Ovary (tissue), 10 donors: ENCODE measurements around the gene RSPH1. TPM values are rescaled to one million over a fixed set of nuclear protein-coding genes. Genes with fewer than 3 reads are reported as not detected.

Experiments
- DNase-seq, 5 donors: peaks; one replicate each; pipeline ENCODE4 v3.0.0-alpha.2; 2019 to 2020
- H3K27ac ChIP-seq, 2 donors: fragments of 200-600 bp; one replicate each; pipeline versions ENCODE4 v1.5.1 to v1.8.0; 2019 to 2022
- H3K27me3 ChIP-seq: fragments of 200-600 bp; one replicate; pipeline ENCODE4 v1.8.0; 2022
- H3K36me3 ChIP-seq: fragments of 200-600 bp; sonication (generic); one replicate; pipeline ENCODE4 v1.5.1; 2019
- H3K4me1 ChIP-seq: one replicate; pipeline ENCODE4 v1.8.1; 2013; ENCODE audit warnings: mild to moderate bottlenecking, moderate library complexity; ENCODE audit not compliant: insufficient read depth
- H3K4me3 ChIP-seq: fragments of 200-600 bp; sonication (generic); one replicate; pipeline ENCODE4 v1.5.1; 2017
- H3K9me3 ChIP-seq, 2 donors: fragments of 200-600 bp in 1 of 2; sonication (generic) in 1 of 2; one replicate each; pipeline versions ENCODE4 v1.5.1 to v1.8.1; 2013 to 2019; ENCODE audit warnings: mild to moderate bottlenecking in 1 of 2, moderate library complexity in 1 of 2
- EP300 ChIP-seq: sonication (generic); formaldehyde crosslinking; IDR thresholded peaks from one replicate; pipeline ENCODE4 v1.6.1; 2017; ENCODE audit warnings: antibody characterized with exemption
- POLR2A ChIP-seq: fragments of 450-650 bp; IDR thresholded peaks from one replicate; pipeline ENCODE4 v1.6.1; 2017; ENCODE audit warnings: antibody characterized with exemption, mild to moderate bottlenecking, moderate library complexity
- WGBS, 3 donors: extraction: QIAGEN DNeasy Blood & Tissue Kit in 1 of 3; methylation state at CpG; one replicate each; pipeline versions ENCODE4 v1.1.5 to v1.1.7; 2013 to 2017; 5-methylcytosine and 5-hydroxymethylcytosine counted together
- intact Hi-C, 4 donors: fragments of 100-400 bp; cut with DNase I; formaldehyde crosslinking; loops; one replicate each; pipeline versions ENCODE4 v1.11.0 to v1.15.1; 2022 to 2023
- long read RNA-seq, 3 donors: library from polyadenylated mRNA in 2 of 3; unstranded in 2 of 3; transcript quantifications; one replicate each; pipeline ENCODE4 v2.0.0 and lab custom pipeline, GENCODE V29; 2021 to 2026
- polyA plus RNA-seq, 2 donors: library from polyadenylated mRNA; stranded (reverse); fragments of 200-250 nt in 1 of 2; fragments of 350-450 nt in 1 of 2; fragmentation: Illumina TruSeq in 1 of 2; extraction: RNeasy Lipid Tissue Mini Kit (QIAGEN cat#74804) in 1 of 2; gene quantifications; one replicate each; pipeline ENCODE4 v1.2.3, GENCODE V29; 2013 to 2014
- total RNA-seq, 7 donors: library from RNA; depleted of rRNA in 2 of 7; stranded (reverse); fragments of >200 nt in 2 of 7; fragmentation: NEBNext Ultra II Directional in 3 of 7; extraction: Animal tissue kit (Norgen Biotek cat#: 25700) in 3 of 7; gene quantifications; one replicate each; pipeline versions ENCODE4 v1.1.0 to v1.2.4, GENCODE V29; 2016 to 2023
- TF ChIP-seq, protein P1 (sequence below), 3 donors: fragments of 450-650 bp in 2 of 3; fragments of 200-600 bp in 1 of 3; IDR thresholded peaks; one replicate each; pipeline versions ENCODE4 v1.5.1 to v1.8.0; 2016 to 2022; ENCODE audit warnings: antibody characterized with exemption in 3 of 3, mild to moderate bottlenecking in 1 of 3
- donor health status: DM: no; HTN: no; CAD: no; lungs with moderate emphysema.
- donor health status: DM: no; HTN: no; CAD: no.
- donor health status: Bipolar disorder and iron deficiency.
- donor health status: DM: yes; HTN: yes; CAD: no.
- donor health status: DM: no; HTN: no; CAD: no.
- donor health status: DM: yes; HTN: yes; CAD: no.

Gene RSPH1
- total RNA-seq = 10 to 100 TPM in 1 of 7 donors, 1 to 10 TPM in 5, under 1 TPM in 1; 0.76 to 37.5 (median 2.6) TPM
- polyA plus RNA-seq = 1 to 10 TPM; 1.1 to 2.5 TPM
- long read RNA-seq, donor 1, partial matches to known transcripts = 0 of 3 reads
- long read RNA-seq, donor 1, other reads (novel, unspliced or antisense) = 3 of 3 reads
- long read RNA-seq, donor 2, transcript RSPH1-201 (9 exons, 1,430 nt) = major isoform, 5 of 5 reads
- long read RNA-seq, donor 2, partial matches to known transcripts = 0 of 5 reads
- long read RNA-seq, donor 2, other reads (novel, unspliced or antisense) = 0 of 5 reads
- long read RNA-seq, donor 3, transcript RSPH1-201 (9 exons, 1,430 nt) = major isoform, 5 of 7 reads
- long read RNA-seq, donor 3, partial matches to known transcripts = 0 of 7 reads
- long read RNA-seq, donor 3, other reads (novel, unspliced or antisense) = 2 of 7 reads

DNA sequence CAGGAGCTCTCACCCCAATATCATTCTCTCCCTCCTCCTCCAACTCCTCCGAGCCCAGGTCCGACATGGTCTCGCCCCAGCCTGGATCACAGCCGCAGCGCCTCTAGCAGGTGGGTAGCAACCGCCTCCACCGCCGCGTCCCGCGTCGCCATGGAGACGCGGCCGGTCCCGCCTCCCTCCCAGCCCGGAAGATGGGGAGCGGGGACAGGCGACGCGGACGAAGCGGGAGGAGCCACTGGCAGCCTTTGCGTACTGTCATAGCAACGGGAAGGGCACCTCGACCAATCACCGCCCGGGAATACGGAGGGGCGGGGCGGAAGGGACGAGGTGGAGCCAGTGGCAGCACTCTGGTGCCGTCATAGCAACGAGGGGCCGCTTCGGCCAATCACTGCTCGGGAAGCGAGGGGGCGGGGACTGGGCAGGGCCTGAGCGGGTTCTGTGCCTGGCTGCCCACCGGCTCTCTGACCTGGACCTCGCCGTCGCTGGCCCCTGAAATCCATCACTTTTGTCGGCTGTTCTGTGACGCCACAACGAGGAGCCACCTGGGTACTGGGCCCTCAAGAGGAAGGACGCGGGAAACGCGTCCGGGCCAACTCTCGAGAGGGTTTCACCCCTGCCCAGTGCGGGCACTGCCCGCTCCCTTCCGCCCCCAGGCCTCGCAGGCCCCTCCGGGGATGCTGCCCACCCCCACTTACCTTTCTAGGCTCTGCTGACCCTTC, at the start of gene RSPH1:
RSPH1 (minus strand) TSS at position 105 of the 719 bp plus-strand sequence; CDS start at position 67, 38 bp downstream.
- 0% methylated on average over 50 to 58 of the region's 58 CpGs for WGBS, 3 donors
- Histone ChIP-seq H3K36me3 (no peaks in the 10 kb centered on the region), H3K27ac (peak within 1 kb of the TSS; percentile 66 to 86), H3K4me3 (peak within 1 kb of the TSS; percentile 60), H3K4me1 (peaks cover 4% of the 10 kb centered on the region), H3K27me3 (no peaks in the 10 kb centered on the region), H3K9me3 (no peaks in the 10 kb centered on the region)
- TF ChIP-seq, protein P1, sequence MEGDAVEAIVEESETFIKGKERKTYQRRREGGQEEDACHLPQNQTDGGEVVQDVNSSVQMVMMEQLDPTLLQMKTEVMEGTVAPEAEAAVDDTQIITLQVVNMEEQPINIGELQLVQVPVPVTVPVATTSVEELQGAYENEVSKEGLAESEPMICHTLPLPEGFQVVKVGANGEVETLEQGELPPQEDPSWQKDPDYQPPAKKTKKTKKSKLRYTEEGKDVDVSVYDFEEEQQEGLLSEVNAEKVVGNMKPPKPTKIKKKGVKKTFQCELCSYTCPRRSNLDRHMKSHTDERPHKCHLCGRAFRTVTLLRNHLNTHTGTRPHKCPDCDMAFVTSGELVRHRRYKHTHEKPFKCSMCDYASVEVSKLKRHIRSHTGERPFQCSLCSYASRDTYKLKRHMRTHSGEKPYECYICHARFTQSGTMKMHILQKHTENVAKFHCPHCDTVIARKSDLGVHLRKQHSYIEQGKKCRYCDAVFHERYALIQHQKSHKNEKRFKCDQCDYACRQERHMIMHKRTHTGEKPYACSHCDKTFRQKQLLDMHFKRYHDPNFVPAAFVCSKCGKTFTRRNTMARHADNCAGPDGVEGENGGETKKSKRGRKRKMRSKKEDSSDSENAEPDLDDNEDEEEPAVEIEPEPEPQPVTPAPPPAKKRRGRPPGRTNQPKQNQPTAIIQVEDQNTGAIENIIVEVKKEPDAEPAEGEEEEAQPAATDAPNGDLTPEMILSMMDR (IDR thresholded peaks at IDR 0.05) = no peak
- peak; percentile 93 for TF ChIP-seq POLR2A
- DNase-seq = peak; percentile 100
- intact Hi-C loops = loop anchor here in 1 of 4 donors (10.0 kb wide), 1 partner anchor 1011 kb away; no protein-coding TSS in a partner anchor

DNA sequence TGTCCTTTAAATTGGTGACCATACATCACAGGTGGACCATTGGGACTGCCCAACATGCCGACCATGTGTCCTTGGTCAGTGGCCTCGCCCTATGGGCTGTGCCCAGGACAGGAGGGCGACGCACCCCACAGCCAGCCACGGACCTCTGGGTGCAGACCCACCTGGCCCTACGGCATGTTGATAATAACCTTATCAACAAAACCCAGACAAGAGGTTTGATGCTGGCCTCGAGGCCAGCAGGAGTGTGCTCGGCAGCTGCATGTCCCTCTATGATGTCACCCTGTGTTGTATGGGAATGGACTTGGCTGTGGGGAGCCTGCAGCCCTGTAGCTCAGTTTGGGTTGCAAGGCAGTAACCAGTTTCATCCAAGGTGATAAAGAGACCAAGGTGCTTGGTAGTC, 49.7 kb upstream of the RSPH1 start:
- intact Hi-C loops = no loop called here
- no peak for DNase-seq
- no peaks in the 10 kb centered on the region for H3K27me3 ChIP-seq
- 88 to 92% (median 88%) methylated on average over 6 to 8 of the region's 8 CpGs for WGBS, 3 donors
- TF ChIP-seq, protein P1 (IDR thresholded peaks at IDR 0.05) = no peak
- TF ChIP-seq POLR2A = no peak
- no peak for TF ChIP-seq EP300
- no peaks in the 10 kb centered on the region for H3K4me1 ChIP-seq
- no peak overlapping the region for H3K4me3 ChIP-seq
- no peaks in the 10 kb centered on the region for H3K36me3 ChIP-seq
- H3K27ac ChIP-seq = no peak overlapping the region
- H3K9me3 ChIP-seq = no peaks in the 10 kb centered on the region

DNA sequence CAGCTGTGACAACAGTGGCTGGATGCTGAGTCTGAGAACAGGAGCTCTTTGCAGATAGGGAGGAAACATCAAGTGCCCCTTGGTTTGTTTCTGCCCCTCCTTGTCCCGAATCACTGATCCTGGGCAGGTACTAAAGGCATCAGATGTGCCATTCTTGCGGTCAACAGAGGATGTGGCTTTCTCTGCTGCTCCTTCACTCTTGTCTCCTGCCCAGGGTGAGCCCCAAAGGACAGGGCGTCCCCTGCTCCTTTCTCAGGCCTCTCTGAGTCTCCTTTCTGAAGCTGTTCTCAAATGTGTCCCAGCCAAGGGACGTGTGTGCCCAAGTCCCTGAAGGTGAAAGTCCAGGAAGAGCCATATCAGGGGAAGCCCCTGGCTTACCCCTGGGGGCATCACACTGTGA, 49.3 kb upstream of the RSPH1 start:
- H3K4me3 ChIP-seq = no peak overlapping the region
- TF ChIP-seq POLR2A (no peak), EP300 (no peak)
- TF ChIP-seq, protein P1 (IDR thresholded peaks at IDR 0.05) = no peak
- no peaks in the 10 kb centered on the region for H3K27me3 ChIP-seq
- no peak overlapping the region for H3K27ac ChIP-seq
- H3K9me3 ChIP-seq = no peaks in the 10 kb centered on the region
- intact Hi-C loops = no loop called here
- no peaks in the 10 kb centered on the region for H3K4me1 ChIP-seq
- H3K36me3 ChIP-seq = no peaks in the 10 kb centered on the region
- WGBS, 3 donors = 89 to 93% (median 92%) methylated on average over 4 of the region's 4 CpGs
- DNase-seq = peak in 2 of 5 donors; percentile 7 to 8

DNA sequence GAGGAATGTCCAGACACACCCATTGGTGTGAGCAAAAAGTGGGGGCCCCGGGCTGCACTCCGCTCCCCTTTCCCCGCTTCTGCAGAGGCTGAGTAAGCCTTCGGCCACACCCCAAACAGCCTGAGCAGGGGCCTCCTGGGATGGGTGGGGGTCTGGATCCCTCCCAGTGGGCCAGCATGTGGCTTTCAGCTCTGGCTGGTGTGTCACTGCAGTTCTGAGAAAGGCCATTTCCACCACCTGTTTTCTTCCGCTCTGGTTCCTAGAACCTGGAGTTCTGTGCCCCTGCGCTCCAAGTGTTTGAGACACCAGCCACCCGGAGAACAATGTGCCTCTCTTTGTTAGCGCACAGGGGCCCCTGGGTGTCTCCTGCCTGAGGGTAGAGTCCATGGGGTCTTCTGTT, 48.5 kb upstream of the RSPH1 start:
- TF ChIP-seq, protein P1 (IDR thresholded peaks at IDR 0.05) = no peak
- TF ChIP-seq POLR2A (no peak), EP300 (no peak)
- Histone ChIP-seq H3K27ac (no peak overlapping the region), H3K9me3 (no peaks in the 10 kb centered on the region), H3K4me1 (no peaks in the 10 kb centered on the region), H3K4me3 (no peak overlapping the region), H3K27me3 (no peaks in the 10 kb centered on the region), H3K36me3 (no peaks in the 10 kb centered on the region)
- peak in 1 of 5 donors; percentile 6 for DNase-seq
- intact Hi-C loops = no loop called here
- WGBS, 3 donors = 90 to 96% (median 96%) methylated on average over 8 of the region's 8 CpGs
